KMS-11 (cell line): Measurements from ENCODE around the gene CCDC154.
"Not testable (repeated sequence)": the region's sequence is repeated elsewhere in the genome, so short reads cannot be mapped to it uniquely, and the experiment has no call there.

Experiments used
- H2AFZ ChIP-seq: fragments of 200-600 bp; sonication (generic); 2 replicates; pipeline ENCODE4 v1.6.1; 2016; ENCODE audit warnings: antibody characterized with exemption, mixed run types, low read depth
- H3K27ac ChIP-seq: fragments of 200-600 bp; sonication (generic); 2 replicates; pipeline ENCODE4 v1.6.1; 2016; ENCODE audit warnings: mild to moderate bottlenecking, mixed run types
- H3K27me3 ChIP-seq: fragments of 200-600 bp; sonication (generic); 2 replicates; pipeline ENCODE4 v1.6.1; 2017; ENCODE audit warnings: mild to moderate bottlenecking, low read depth, mixed run types, moderate library complexity; ENCODE audit not compliant: insufficient read depth
- H3K36me3 ChIP-seq: fragments of 200-600 bp; sonication (generic); 2 replicates; pipeline ENCODE4 v1.6.1; 2017; ENCODE audit warnings: mild to moderate bottlenecking, mixed run types; ENCODE audit not compliant: insufficient read depth
- H3K4me1 ChIP-seq: fragments of 200-600 bp; sonication (generic); 2 replicates; pipeline ENCODE4 v1.6.1; 2016; ENCODE audit warnings: mild to moderate bottlenecking, low read depth, mixed run types; ENCODE audit not compliant: poor library complexity, severe bottlenecking
- H3K4me2 ChIP-seq: fragments of 200-600 bp; sonication (generic); 2 replicates; pipeline ENCODE4 v1.7.0; 2016; ENCODE audit warnings: mild to moderate bottlenecking, mixed run types
- H3K4me3 ChIP-seq: fragments of 200-600 bp; sonication (generic); IDR thresholded peaks from 2 replicates; pipeline ENCODE4 v1.6.1; 2017; ENCODE audit warnings: low read depth, low read length, mixed read lengths; ENCODE audit not compliant: insufficient read depth
- H3K79me2 ChIP-seq: fragments of 200-600 bp; sonication (generic); 2 replicates; pipeline ENCODE4 v1.6.1; 2016; ENCODE audit warnings: low read depth, mixed run types; ENCODE audit not compliant: insufficient read depth
- H3K9ac ChIP-seq: fragments of 200-600 bp; sonication (generic); 2 replicates; pipeline ENCODE4 v1.6.1; 2016; ENCODE audit warnings: mild to moderate bottlenecking, mixed run types
- H4K20me1 ChIP-seq: fragments of 200-600 bp; sonication (generic); 2 replicates; pipeline ENCODE4 v1.6.1; 2016; ENCODE audit warnings: mild to moderate bottlenecking, mixed run types; ENCODE audit not compliant: insufficient read depth
- TF ChIP-seq, protein P1 (sequence below): fragments of 200-600 bp; sonication (generic); conservative IDR thresholded peaks from 2 replicates; pipeline ENCODE4 v1.6.1; 2017; ENCODE audit warnings: low read depth, mild to moderate bottlenecking, antibody characterized with exemption, low read length, moderate library complexity, mixed read lengths

The CCDC154 gene

DNA sequence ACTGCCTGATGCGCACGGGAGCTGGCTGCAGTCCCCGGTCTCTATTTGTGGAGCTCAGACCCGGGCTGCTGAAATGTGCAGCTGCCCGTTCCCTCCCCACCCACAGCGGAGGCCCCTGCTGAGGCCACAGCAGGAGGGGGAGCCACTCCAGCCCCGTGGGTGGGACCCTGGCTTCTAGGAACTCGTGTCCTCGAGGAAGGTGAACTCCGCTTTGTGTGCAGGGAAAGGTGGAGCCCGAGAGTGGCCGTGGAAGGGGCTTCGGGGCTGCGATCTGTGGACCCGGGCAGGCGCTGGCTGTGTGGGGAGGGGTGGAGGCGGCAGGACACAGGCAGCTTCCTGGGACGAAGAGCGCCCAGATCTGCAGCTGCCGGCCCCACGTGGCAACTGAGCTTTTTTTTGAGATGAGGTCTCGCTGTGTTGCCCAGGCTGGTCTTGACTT lies 2.9 kb downstream of the CCDC154 start:
- Histone ChIP-seq H2AFZ (no peak overlapping the region), H4K20me1 (no peaks in the 10 kb centered on the region), H3K36me3 (no peaks in the 10 kb centered on the region), H3K4me1 (no peaks in the 10 kb centered on the region), H3K9ac (no peak overlapping the region), H3K4me2 (no peak overlapping the region), H3K27ac (no peak overlapping the region), H3K4me3 (no peak overlapping the region), H3K79me2 (no peaks in the 10 kb centered on the region), H3K27me3 (peaks cover 52% of the 10 kb centered on the region)
- TF ChIP-seq, protein P1, sequence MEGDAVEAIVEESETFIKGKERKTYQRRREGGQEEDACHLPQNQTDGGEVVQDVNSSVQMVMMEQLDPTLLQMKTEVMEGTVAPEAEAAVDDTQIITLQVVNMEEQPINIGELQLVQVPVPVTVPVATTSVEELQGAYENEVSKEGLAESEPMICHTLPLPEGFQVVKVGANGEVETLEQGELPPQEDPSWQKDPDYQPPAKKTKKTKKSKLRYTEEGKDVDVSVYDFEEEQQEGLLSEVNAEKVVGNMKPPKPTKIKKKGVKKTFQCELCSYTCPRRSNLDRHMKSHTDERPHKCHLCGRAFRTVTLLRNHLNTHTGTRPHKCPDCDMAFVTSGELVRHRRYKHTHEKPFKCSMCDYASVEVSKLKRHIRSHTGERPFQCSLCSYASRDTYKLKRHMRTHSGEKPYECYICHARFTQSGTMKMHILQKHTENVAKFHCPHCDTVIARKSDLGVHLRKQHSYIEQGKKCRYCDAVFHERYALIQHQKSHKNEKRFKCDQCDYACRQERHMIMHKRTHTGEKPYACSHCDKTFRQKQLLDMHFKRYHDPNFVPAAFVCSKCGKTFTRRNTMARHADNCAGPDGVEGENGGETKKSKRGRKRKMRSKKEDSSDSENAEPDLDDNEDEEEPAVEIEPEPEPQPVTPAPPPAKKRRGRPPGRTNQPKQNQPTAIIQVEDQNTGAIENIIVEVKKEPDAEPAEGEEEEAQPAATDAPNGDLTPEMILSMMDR, result no peak

DNA sequence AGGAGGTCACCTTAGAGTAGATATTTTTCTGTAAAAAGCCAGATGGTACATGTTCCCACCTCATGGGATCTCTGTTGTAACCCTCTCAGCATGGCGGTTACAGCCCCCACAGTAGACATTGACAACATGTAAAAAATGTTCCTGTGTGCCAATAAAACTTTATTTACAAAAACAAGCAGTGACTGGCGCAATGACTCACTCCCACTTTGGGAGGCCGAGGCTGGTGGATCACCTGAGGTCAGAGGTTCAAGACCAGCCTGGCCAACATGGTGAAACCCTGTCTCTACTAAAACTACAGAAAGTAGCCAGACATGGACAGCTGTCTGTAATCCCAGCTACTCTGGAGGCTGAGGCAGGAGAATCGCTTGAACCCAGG lies 4.7 kb downstream of the CCDC154 start:
- H4K20me1 ChIP-seq, H3K4me2 ChIP-seq, H3K4me1 ChIP-seq, H3K4me3 ChIP-seq, H2AFZ ChIP-seq, H3K36me3 ChIP-seq, H3K9ac ChIP-seq, H3K27ac ChIP-seq, H3K79me2 ChIP-seq: not testable (repeated sequence)
- peaks cover 69% of the 10 kb centered on the region for H3K27me3 ChIP-seq

DNA sequence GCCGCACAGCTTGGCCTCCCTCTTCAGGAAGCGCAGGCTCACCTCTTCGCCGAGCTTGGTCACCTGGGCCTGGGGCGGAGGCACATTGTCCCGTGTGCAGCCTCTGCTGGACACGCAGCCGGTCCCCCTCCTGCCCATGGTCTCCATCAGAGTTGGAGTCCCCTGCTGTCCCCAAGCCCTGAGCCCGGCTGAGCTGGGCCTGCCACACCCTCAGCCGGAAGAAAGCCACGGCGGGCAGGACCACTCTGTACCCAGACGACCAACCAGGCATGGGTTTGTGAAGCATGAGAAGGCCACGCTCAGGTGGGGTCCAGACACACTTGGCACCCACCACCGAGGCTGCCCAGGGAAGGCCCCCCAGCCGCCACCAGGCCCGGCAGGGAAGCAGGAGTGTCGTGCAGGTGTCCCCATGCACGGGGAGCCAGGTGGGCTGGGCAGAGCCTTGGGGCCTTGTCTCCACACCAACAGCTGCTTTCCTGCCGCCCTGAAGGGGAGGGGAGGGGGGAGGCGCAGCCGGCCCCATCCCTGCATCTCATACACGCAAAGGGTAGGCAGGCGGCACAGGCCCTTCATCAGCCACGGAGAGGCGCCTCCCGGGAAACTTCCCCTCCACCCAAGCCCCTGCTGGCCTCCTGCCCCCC lies 5.2 kb downstream of the CCDC154 start:
- Histone ChIP-seq H3K4me2 (no peak overlapping the region), H3K4me1 (no peaks in the 10 kb centered on the region), H3K27ac (no peak overlapping the region), H3K9ac (no peak overlapping the region), H3K27me3 (peaks cover 74% of the 10 kb centered on the region), H3K79me2 (no peaks in the 10 kb centered on the region), H3K4me3 (no peak overlapping the region), H4K20me1 (no peaks in the 10 kb centered on the region), H2AFZ (no peak overlapping the region), H3K36me3 (no peaks in the 10 kb centered on the region)
- TF ChIP-seq, protein P1, result no peak

- Histone ChIP-seq H3K27ac (no peak overlapping the region), H3K4me2 (no peak overlapping the region), H3K79me2 (no peaks in the 10 kb centered on the region), H3K27me3 (peaks cover 79% of the 10 kb centered on the region), H4K20me1 (no peaks in the 10 kb centered on the region), H3K4me1 (no peaks in the 10 kb centered on the region), H3K4me3 (no peak overlapping the region), H3K36me3 (no peaks in the 10 kb centered on the region), H3K9ac (no peak overlapping the region), H2AFZ (no peak overlapping the region)
- TF ChIP-seq, protein P1, result no peak
These were observed 5.9 kb downstream of the CCDC154 start for GRCh38 chr16:1438229-1439057.

DNA sequence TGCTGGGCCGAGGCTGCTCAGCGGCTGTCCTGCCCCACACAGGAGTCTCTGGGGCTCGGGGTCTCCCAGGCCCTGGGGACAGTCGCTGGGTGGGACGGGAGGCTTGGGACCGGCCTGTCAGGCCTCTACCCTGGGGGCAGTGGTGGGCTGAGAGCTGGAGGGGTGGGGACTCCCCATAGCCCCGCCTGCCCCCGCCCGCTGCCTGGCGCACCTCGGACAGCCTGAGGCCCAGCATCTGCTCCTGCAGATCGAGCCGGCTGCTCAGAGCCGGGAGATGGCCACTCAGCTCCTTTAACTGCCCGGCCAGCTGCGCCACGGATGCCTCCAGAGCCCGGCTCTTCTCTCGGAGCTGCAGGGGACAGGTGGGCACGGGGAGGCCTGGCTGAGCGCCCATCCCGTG lies 6.8 kb downstream of the CCDC154 start:
- H4K20me1 ChIP-seq, result no peaks in the 10 kb centered on the region
- no peak overlapping the region for H3K27ac ChIP-seq
- H3K79me2 ChIP-seq, result no peaks in the 10 kb centered on the region
- TF ChIP-seq, protein P1, result no peak
- H2AFZ ChIP-seq, result no peak overlapping the region
- peaks cover 87% of the 10 kb centered on the region for H3K27me3 ChIP-seq
- H3K36me3 ChIP-seq, result no peaks in the 10 kb centered on the region
- H3K4me3 ChIP-seq, result no peak overlapping the region
- H3K4me1 ChIP-seq, result no peaks in the 10 kb centered on the region
- H3K9ac ChIP-seq, result no peak overlapping the region
- no peak overlapping the region for H3K4me2 ChIP-seq
